Endothelial cell of umbilical vein (primary cell): ENCODE measurements around the gene C20orf144. TPM values are rescaled to one million over a fixed set of nuclear protein-coding genes. Genes with fewer than 3 reads are reported as not detected.

Experiments
- BruUV-seq: library from RNA; stranded (reverse); fragments of 400-500 nt; replicated peaks from 2 replicates; lab custom pipeline; 2021; lab: Mats Ljungman, UMichigan
- CTCF ChIA-PET: fragments of 300-600, 350-600 bp; sonication (Branson Sonifier 250); formaldehyde crosslinking; loops from one replicate; lab custom pipeline; 2021; ENCODE audit warnings: antibody characterized with exemption, inconsistent platforms; lab: Charles Lee
- POLR2A ChIA-PET: fragments of 300-600, 350-600 bp; sonication (Branson Sonifier 250); formaldehyde crosslinking; loops from one replicate; lab custom pipeline; 2021; ENCODE audit warnings: antibody characterized with exemption, inconsistent platforms; lab: Charles Lee
- DNase-seq: peaks from one replicate; pipeline ENCODE4 v3.0.0-alpha.2; 2011; ENCODE audit warnings: low read depth, low spot score
- FAIRE-seq: peaks from 2 replicates; lab custom pipeline; 2011; peaks lifted over from hg19 to GRCh38; lab: Jason Lieb, UNC
- H2AFZ ChIP-seq: 2 replicates; pipeline ENCODE4 v1.6.0; 2012; ENCODE audit warnings: low read depth, low read length, control low read depth, inconsistent platforms
- H3K27ac ChIP-seq: 2 replicates; pipeline ENCODE4 v1.5.1; 2011; ENCODE audit warnings: low read depth, mild to moderate bottlenecking, control low read depth, low read length, moderate library complexity; ENCODE audit not compliant: insufficient read depth
- H3K27me3 ChIP-seq, 2 experiments: 2 replicates each; pipeline versions ENCODE4 v1.6.0 to v1.6.1; 2011; ENCODE audit warnings: low read length in 2 of 2, mixed read lengths in 1 of 2; ENCODE audit not compliant: control insufficient read depth in 2 of 2, insufficient read depth in 2 of 2
- H3K36me3 ChIP-seq, 2 experiments: 2 replicates in 1 of 2; 3 replicates in 1 of 2; pipeline ENCODE4 v1.5.1; 2011; ENCODE audit warnings: low read length in 2 of 2, mild to moderate bottlenecking in 1 of 2, moderate library complexity in 1 of 2; ENCODE audit not compliant: control insufficient read depth in 2 of 2, insufficient read depth in 2 of 2; ENCODE audit errors: extremely low read depth in 1 of 2
- H3K4me1 ChIP-seq: 3 replicates; pipeline ENCODE4 v1.5.1; 2011; ENCODE audit warnings: mild to moderate bottlenecking, low read length; ENCODE audit not compliant: control insufficient read depth, insufficient read depth; ENCODE audit errors: extremely low read depth
- H3K4me2 ChIP-seq: 2 replicates; pipeline ENCODE4 v1.6.1; 2011; ENCODE audit warnings: low read length, control low read depth, mixed read lengths; ENCODE audit not compliant: insufficient read depth
- H3K4me3 ChIP-seq, 3 experiments: fragments of 200-600 bp in 1 of 3; sonication (generic), shearing (Covaris generic) in 1 of 3; replicated peaks in 1 of 3; 2 replicates each; pipeline ENCODE4 v1.5.1; 2011 to 2016; ENCODE audit warnings: control low read depth in 3 of 3, low read length in 3 of 3, mild to moderate bottlenecking in 2 of 3, inconsistent platforms in 1 of 3, low read depth in 1 of 3, moderate library complexity in 1 of 3; ENCODE audit not compliant: insufficient read depth in 1 of 3
- H3K79me2 ChIP-seq: 2 replicates; pipeline ENCODE4 v1.6.0; 2012; ENCODE audit warnings: low read length, inconsistent platforms; ENCODE audit not compliant: control insufficient read depth, insufficient read depth
- H3K9ac ChIP-seq: replicated peaks from 2 replicates; pipeline ENCODE3; 2011; ENCODE audit warnings: low read length, control low read depth; ENCODE audit not compliant: insufficient read depth; ENCODE audit errors: extremely low read depth
- H3K9me1 ChIP-seq: replicated peaks from 3 replicates; pipeline ENCODE4 v1.6.0; 2011; ENCODE audit warnings: mild to moderate bottlenecking, low read length; ENCODE audit not compliant: control insufficient read depth, insufficient read depth; ENCODE audit errors: extremely low read depth
- H3K9me3 ChIP-seq: replicated peaks from 2 replicates; pipeline ENCODE4 v1.5.1; 2012; ENCODE audit warnings: low read length, inconsistent platforms; ENCODE audit not compliant: control insufficient read depth, insufficient read depth
- H4K20me1 ChIP-seq: replicated peaks from 2 replicates; pipeline ENCODE3; 2011; ENCODE audit warnings: mild to moderate bottlenecking, low read length; ENCODE audit not compliant: control insufficient read depth, insufficient read depth; ENCODE audit errors: extremely low read depth
- FOS ChIP-seq: IDR thresholded peaks from 2 replicates; pipeline ENCODE4 v1.6.1; 2011; ENCODE audit warnings: mild to moderate bottlenecking, low read length, moderate library complexity, borderline replicate concordance; ENCODE audit not compliant: insufficient read depth
- POLR2AphosphoS5 ChIP-seq: IDR thresholded peaks from 2 replicates; pipeline ENCODE4 v1.6.1; 2012; ENCODE audit warnings: low read depth, mild to moderate bottlenecking, control low read depth, low read length, moderate library complexity; ENCODE audit not compliant: insufficient read depth
- dilution Hi-C: fragments of 300-500 bp; cut with MboI; formaldehyde crosslinking; loops from one replicate; pipeline ENCODE4 v1.15.0; 2019; ENCODE audit warnings: low sequenced_read_pairs; ENCODE audit not compliant: extremely low pct_ligation_motif_present
- intact Hi-C: fragments of 100-400 bp; cut with micrococcal nuclease; formaldehyde crosslinking; loops from one replicate; pipeline ENCODE4 v1.10.0; 2022
- polyA plus RNA-seq, 4 experiments: library from polyadenylated mRNA; depleted of rRNA in 3 of 4; stranded (reverse) in 3 of 4; unstranded in 1 of 4; fragments of >200 nt; gene quantifications; 2 replicates each; pipeline versions ENCODE4 v1.2.1 to v1.2.3, GENCODE V29; 2011 to 2012; ENCODE audit warnings: missing spikeins in 1 of 4
- total RNA-seq: library from RNA; stranded (reverse); gene quantifications from 2 replicates; pipeline ENCODE4 v1.2.3, GENCODE V29; 2021
- TF ChIP-seq, protein P1 (sequence below), 2 donors: IDR thresholded peaks; 1 replicate in 1 of 2; 2 replicates in 1 of 2; pipeline ENCODE4 v1.5.1; 2011; ENCODE audit warnings: low read length in 2 of 2, mild to moderate bottlenecking in 2 of 2, moderate library complexity in 2 of 2, control low read depth in 1 of 2, inconsistent platforms in 1 of 2, low read depth in 1 of 2; ENCODE audit not compliant: insufficient read depth in 1 of 2; ENCODE audit errors: extremely low read depth in 1 of 2
- TF ChIP-seq, protein P2 (sequence below): IDR thresholded peaks from 2 replicates; pipeline ENCODE4 v1.6.1; 2011; ENCODE audit not compliant: insufficient read depth, insufficient read length

The C20orf144 gene
- total and polyA plus RNA-seq, 2 donors (not counting 3 experiments of a cell fraction or from before 2014, with no cell fraction given), result not detected

GRCh38 chr20:33626190-33626589 lies 35.9 kb upstream of the C20orf144 start:
- no TSS peak for BruUV-seq

More at GRCh38 chr20:33626190-33626589, 35.9 kb upstream of the C20orf144 start:
- H3K4me1 ChIP-seq, result no peaks in the 10 kb centered on the region
- CTCF ChIA-PET, result interaction anchor here (0.6 kb wide), 1 partner anchor 154 kb away, joined by 5 read pairs; no protein-coding TSS in a partner anchor
- FAIRE-seq, result no peak
- no peaks in the 10 kb centered on the region for H3K9me3 ChIP-seq
- H3K4me2 ChIP-seq, result no peak overlapping the region
- peaks cover 0 to 6% of the 10 kb centered on the region in 2 experiments for H3K36me3 ChIP-seq
- no peaks in the 10 kb centered on the region for H3K9me1 ChIP-seq
- POLR2A ChIA-PET, result no interaction called here
- H3K27me3 ChIP-seq, result no peaks in the 10 kb centered on the region
- H3K79me2 ChIP-seq, result no peaks in the 10 kb centered on the region
- H2AFZ ChIP-seq, result no peak overlapping the region
- no peak overlapping the region for H3K9ac ChIP-seq
- no peak for DNase-seq
- no peak overlapping the region for H3K27ac ChIP-seq
- no peak overlapping the region for H3K4me3 ChIP-seq
- no peak for TF ChIP-seq POLR2AphosphoS5
- TF ChIP-seq, protein P1, sequence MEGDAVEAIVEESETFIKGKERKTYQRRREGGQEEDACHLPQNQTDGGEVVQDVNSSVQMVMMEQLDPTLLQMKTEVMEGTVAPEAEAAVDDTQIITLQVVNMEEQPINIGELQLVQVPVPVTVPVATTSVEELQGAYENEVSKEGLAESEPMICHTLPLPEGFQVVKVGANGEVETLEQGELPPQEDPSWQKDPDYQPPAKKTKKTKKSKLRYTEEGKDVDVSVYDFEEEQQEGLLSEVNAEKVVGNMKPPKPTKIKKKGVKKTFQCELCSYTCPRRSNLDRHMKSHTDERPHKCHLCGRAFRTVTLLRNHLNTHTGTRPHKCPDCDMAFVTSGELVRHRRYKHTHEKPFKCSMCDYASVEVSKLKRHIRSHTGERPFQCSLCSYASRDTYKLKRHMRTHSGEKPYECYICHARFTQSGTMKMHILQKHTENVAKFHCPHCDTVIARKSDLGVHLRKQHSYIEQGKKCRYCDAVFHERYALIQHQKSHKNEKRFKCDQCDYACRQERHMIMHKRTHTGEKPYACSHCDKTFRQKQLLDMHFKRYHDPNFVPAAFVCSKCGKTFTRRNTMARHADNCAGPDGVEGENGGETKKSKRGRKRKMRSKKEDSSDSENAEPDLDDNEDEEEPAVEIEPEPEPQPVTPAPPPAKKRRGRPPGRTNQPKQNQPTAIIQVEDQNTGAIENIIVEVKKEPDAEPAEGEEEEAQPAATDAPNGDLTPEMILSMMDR (IDR thresholded peaks at IDR 0.05; ENCODE audit: extremely low read depth in 1 of 2, insufficient read depth in 1 of 2, low read depth in 1 of 2, low read length in 2 of 2), result no peak
- TF ChIP-seq, protein P2, sequence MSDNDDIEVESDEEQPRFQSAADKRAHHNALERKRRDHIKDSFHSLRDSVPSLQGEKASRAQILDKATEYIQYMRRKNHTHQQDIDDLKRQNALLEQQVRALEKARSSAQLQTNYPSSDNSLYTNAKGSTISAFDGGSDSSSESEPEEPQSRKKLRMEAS, result no peak
- TF ChIP-seq FOS, result no peak
- no peaks in the 10 kb centered on the region for H4K20me1 ChIP-seq
- intact Hi-C loops (no loop called here), dilution Hi-C loops (no loop called here)
